Fibroblast of lung (primary cell): ENCODE data around the gene GNL1. TPM values are rescaled to one million over a fixed set of nuclear protein-coding genes. Genes with fewer than 3 reads are reported as not detected.

Source experiments
- DNase-seq, 2 donors: peaks; one replicate each; pipeline versions ENCODE4 v3.0.0 to v3.0.0-alpha.2; 2010; ENCODE audit warnings: low read depth in 2 of 2
- H2AFZ ChIP-seq: 2 replicates; pipeline ENCODE4 v1.5.1; 2012; ENCODE audit warnings: low read length, control low read depth, inconsistent platforms
- H3K27ac ChIP-seq: 2 replicates; pipeline ENCODE4 v1.5.1; 2011; ENCODE audit warnings: low read length, control low read depth; ENCODE audit not compliant: insufficient read depth
- H3K27me3 ChIP-seq: 2 replicates; pipeline ENCODE4 v1.5.1; 2011; ENCODE audit warnings: mild to moderate bottlenecking, low read length; ENCODE audit not compliant: control insufficient read depth, insufficient read depth
- H3K36me3 ChIP-seq: 2 replicates; pipeline ENCODE4 v1.5.1; 2011; ENCODE audit warnings: low read length; ENCODE audit not compliant: control insufficient read depth, insufficient read depth
- H3K4me1 ChIP-seq: 2 replicates; pipeline ENCODE4 v1.5.1; 2011; ENCODE audit warnings: low read length; ENCODE audit not compliant: control insufficient read depth, insufficient read depth; ENCODE audit errors: extremely low read depth
- H3K4me2 ChIP-seq: 2 replicates; pipeline ENCODE4 v1.5.1; 2011; ENCODE audit warnings: low read length, control low read depth; ENCODE audit not compliant: insufficient read depth; ENCODE audit errors: extremely low read depth
- H3K4me3 ChIP-seq, 4 experiments: fragments of 200-600 bp in 1 of 4; sonication (generic) in 1 of 4; replicated peaks in 1 of 4; 2 replicates each; pipeline ENCODE4 v1.5.1; 2011 to 2016; ENCODE audit warnings: low read length in 4 of 4, low read depth in 3 of 4, mild to moderate bottlenecking in 3 of 4, control low read depth in 2 of 4, inconsistent platforms in 1 of 4, mixed read lengths in 1 of 4; ENCODE audit not compliant: insufficient read depth in 1 of 4; ENCODE audit errors: control extremely low read depth in 1 of 4
- H3K79me2 ChIP-seq: 2 replicates; pipeline ENCODE4 v1.5.1; 2012; ENCODE audit warnings: mild to moderate bottlenecking, low read length, inconsistent platforms; ENCODE audit not compliant: control insufficient read depth, insufficient read depth
- H3K9ac ChIP-seq: 2 replicates; pipeline ENCODE4 v1.5.1; 2011; ENCODE audit warnings: mild to moderate bottlenecking, low read length, control low read depth; ENCODE audit not compliant: insufficient read depth
- H3K9me3 ChIP-seq: 2 replicates; pipeline ENCODE4 v1.5.1; 2012; ENCODE audit warnings: low read depth, low read length; ENCODE audit not compliant: control insufficient read depth, insufficient read depth
- H4K20me1 ChIP-seq: 2 replicates; pipeline ENCODE4 v1.5.1; 2011; ENCODE audit warnings: low read length; ENCODE audit not compliant: control insufficient read depth, insufficient read depth; ENCODE audit errors: extremely low read depth
- EZH2 ChIP-seq: IDR thresholded peaks from 2 replicates; pipeline ENCODE4 v1.5.1; 2012; ENCODE audit warnings: low read length, control low read depth, mild to moderate bottlenecking; ENCODE audit errors: missing control alignments
- polyA plus RNA-seq, 2 donors: library from polyadenylated mRNA; depleted of rRNA in 1 of 2; stranded (reverse) in 1 of 2; unstranded in 1 of 2; fragments of >200 nt; gene quantifications; 2 replicates each; pipeline ENCODE4 v1.2.1, GENCODE V29; 2011 to 2012; ENCODE audit warnings: missing spikeins in 1 of 2
- total RNA-seq: library from RNA; depleted of rRNA; stranded (reverse); fragments of >200 nt; gene quantifications from 2 replicates; pipeline ENCODE4 v1.2.1, GENCODE V29; 2014
- TF ChIP-seq, protein P1 (sequence below), 2 donors: IDR thresholded peaks in 1 of 2; conservative IDR thresholded peaks in 1 of 2; 1 replicate in 1 of 2; 2 replicates in 1 of 2; pipeline ENCODE4 v1.5.1; 2011 to 2012; ENCODE audit warnings: low read length in 2 of 2, control low read depth in 1 of 2, inconsistent platforms in 1 of 2, low read depth in 1 of 2, mild to moderate bottlenecking in 1 of 2

Gene GNL1
- total and polyA plus RNA-seq, 2 donors (not counting 1 experiment from before 2014, with no cell fraction given), result 33.4 to 67.0 TPM

DNA sequence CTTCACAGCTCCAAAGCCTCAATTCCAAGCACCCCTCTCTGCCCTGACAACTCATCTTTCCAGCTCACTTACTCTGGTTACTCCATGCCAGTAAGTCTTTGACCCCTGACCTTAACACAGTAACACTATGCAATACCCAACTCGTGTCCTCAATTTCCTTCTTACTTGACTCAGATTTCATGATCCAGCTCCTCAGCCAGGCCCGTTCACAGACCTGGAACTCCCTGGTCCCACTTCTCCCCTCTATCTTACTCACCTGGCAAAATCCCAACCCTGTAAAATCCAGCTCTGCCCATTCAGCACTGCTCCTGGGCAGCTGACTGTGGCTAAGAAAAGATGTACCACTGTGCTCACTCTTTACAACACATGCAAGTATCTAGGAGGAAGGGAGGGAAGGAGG, 7.9 kb downstream of the GNL1 start:
- Histone ChIP-seq H3K9me3 (no peaks in the 10 kb centered on the region), H3K27ac (peak overlapping the region; percentile 36), H3K36me3 (peaks cover 28% of the 10 kb centered on the region), H3K4me3 (no peak overlapping the region), H3K4me2 (no peak overlapping the region), H3K4me1 (no peaks in the 10 kb centered on the region), H3K9ac (no peak overlapping the region), H2AFZ (no peak overlapping the region), H3K27me3 (no peaks in the 10 kb centered on the region), H4K20me1 (no peaks in the 10 kb centered on the region), H3K79me2 (no peaks in the 10 kb centered on the region)
- peak; percentile 4 to 88 for DNase-seq
- TF ChIP-seq, protein P1, sequence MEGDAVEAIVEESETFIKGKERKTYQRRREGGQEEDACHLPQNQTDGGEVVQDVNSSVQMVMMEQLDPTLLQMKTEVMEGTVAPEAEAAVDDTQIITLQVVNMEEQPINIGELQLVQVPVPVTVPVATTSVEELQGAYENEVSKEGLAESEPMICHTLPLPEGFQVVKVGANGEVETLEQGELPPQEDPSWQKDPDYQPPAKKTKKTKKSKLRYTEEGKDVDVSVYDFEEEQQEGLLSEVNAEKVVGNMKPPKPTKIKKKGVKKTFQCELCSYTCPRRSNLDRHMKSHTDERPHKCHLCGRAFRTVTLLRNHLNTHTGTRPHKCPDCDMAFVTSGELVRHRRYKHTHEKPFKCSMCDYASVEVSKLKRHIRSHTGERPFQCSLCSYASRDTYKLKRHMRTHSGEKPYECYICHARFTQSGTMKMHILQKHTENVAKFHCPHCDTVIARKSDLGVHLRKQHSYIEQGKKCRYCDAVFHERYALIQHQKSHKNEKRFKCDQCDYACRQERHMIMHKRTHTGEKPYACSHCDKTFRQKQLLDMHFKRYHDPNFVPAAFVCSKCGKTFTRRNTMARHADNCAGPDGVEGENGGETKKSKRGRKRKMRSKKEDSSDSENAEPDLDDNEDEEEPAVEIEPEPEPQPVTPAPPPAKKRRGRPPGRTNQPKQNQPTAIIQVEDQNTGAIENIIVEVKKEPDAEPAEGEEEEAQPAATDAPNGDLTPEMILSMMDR (conservative IDR thresholded peaks at IDR 0.05 in 1 of 2, IDR thresholded peaks at IDR 0.05 in 1 of 2; ENCODE audit: low read depth in 1 of 2, low read length in 2 of 2), result no peak
- TF ChIP-seq EZH2, result no peak

DNA sequence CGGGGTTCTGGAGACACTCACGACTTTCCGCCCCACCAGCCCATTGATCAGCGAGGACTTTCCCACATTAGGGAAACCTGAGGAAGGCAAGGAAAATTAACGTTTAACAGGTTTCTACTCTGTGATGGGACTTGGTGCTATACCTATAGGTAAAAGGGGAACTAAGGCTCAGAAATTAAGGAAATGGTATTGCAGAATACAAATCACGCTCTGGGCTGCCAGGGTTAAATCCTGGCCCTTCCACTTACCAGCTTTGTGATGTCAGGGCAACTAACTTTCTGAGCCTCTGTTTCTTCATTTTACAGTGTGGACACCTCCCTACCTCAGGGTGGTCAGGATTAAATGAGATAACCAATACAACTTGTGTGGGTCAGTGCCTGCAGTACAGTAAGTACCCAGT, 8.8 kb downstream of the GNL1 start:
- DNase-seq, result no peak
- Histone ChIP-seq H3K27me3 (no peaks in the 10 kb centered on the region), H4K20me1 (no peaks in the 10 kb centered on the region), H3K4me1 (no peaks in the 10 kb centered on the region), H3K9ac (no peak overlapping the region), H3K36me3 (peaks cover 20% of the 10 kb centered on the region), H3K9me3 (no peaks in the 10 kb centered on the region), H3K4me2 (no peak overlapping the region), H3K27ac (no peak overlapping the region), H3K79me2 (no peaks in the 10 kb centered on the region), H3K4me3 (no peak overlapping the region), H2AFZ (no peak overlapping the region)
- no peak for TF ChIP-seq EZH2
- TF ChIP-seq, protein P1 (conservative IDR thresholded peaks at IDR 0.05 in 1 of 2, IDR thresholded peaks at IDR 0.05 in 1 of 2; ENCODE audit: low read depth in 1 of 2, low read length in 2 of 2), result no peak

DNA sequence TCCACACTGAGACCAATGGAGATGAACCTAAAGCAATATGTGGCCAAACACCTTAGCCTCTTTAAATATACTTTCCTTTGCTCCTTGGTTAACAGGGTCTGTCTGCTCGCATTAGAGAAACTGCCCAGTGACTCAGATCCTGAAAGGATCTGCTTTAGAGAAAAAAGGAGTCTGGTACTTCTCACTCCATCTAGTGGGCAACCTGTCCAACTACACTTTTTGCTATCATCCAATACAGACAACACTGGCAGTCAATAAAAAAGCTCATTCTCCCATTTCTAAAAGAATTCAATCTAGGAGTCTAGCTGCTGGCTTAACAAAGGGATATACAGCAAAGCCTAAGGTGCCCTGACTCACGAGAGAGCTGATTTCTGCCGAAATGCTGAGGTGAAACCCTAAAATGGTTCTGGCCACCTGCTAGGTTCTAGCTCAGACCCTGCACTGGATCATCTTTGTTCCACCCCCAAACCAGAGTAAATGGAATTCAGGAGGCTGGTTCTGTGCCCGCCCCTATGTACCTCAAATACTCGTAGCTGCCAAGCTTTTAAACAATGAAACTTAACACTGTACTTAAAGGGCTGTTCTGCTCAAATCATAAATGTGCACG, 11.5 kb downstream of the GNL1 start:
- H3K9ac ChIP-seq, result no peak overlapping the region
- no peaks in the 10 kb centered on the region for H3K4me1 ChIP-seq
- no peak overlapping the region for H3K4me3 ChIP-seq
- H3K27me3 ChIP-seq, result no peaks in the 10 kb centered on the region
- no peaks in the 10 kb centered on the region for H3K9me3 ChIP-seq
- no peaks in the 10 kb centered on the region for H4K20me1 ChIP-seq
- DNase-seq, result peak; percentile 66 to 76
- no peak overlapping the region for H2AFZ ChIP-seq
- H3K4me2 ChIP-seq, result no peak overlapping the region
- TF ChIP-seq, protein P1 (conservative IDR thresholded peaks at IDR 0.05 in 1 of 2, IDR thresholded peaks at IDR 0.05 in 1 of 2; ENCODE audit: low read depth in 1 of 2, low read length in 2 of 2), result peak; percentile 77 to 89
- TF ChIP-seq EZH2, result no peak
- H3K36me3 ChIP-seq, result peaks cover 14% of the 10 kb centered on the region
- H3K79me2 ChIP-seq, result no peaks in the 10 kb centered on the region
- no peak overlapping the region for H3K27ac ChIP-seq
